Epithelial cell of esophagus (primary cell): ENCODE measurements around the gene FAM76A.

ENCODE experiments used
- DNase-seq: peaks from one replicate; pipeline ENCODE4 v3.0.0; 2010; ENCODE audit warnings: low read depth
- H3K4me3 ChIP-seq: 2 replicates; pipeline ENCODE4 v1.5.1; 2011; ENCODE audit warnings: mild to moderate bottlenecking, low read length, control low read depth
- TF ChIP-seq, protein P1 (sequence below): IDR thresholded peaks from 2 replicates; pipeline ENCODE4 v1.5.1; 2011; ENCODE audit warnings: low read depth, mild to moderate bottlenecking, low read length, control low read depth, inconsistent platforms; ENCODE audit not compliant: insufficient read depth; ENCODE audit errors: missing control alignments

Gene FAM76A

DNA sequence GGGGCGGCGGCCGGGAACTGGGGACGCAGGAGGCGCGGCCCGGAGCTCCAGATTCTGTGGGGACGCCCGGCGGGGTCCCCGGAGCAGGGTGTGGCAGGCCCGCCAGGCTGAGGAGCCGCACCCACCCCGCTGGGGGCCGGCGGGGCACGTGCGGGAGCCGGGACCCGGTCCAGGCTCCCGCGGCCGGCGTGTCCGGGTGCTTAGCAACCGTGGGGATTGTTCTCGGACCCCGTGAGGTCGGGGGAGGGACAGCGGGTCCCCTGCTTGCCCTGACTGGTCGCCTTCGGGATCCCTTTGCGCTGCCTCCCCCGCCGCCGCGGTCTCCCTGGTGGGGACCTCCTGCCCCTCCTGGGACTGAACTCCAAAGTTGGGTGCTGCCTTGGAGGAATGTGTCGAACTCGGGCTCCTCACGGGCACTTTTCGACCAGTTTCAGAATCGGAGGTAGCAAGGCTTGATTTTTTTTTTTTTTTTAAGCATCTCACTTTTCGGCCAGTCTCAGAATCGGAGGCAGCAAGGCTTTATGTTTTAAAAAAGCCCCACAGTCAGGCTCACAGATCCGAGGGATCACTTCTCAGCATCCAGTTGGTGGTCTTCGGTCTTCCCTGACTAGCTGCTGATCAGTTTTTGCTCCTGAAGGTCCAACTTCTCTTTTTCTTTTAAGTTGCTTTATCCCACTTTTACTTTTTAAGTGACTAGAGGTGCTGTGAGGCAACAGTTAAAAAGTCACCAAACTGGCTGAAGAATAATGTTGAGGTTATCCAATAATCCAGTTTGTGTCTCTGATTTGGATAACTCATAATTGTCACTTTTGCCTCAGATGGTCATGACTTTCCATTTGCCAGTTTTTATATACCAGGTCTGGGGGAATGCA lies 648 bp downstream of the FAM76A start:
- DNase-seq = peak; percentile 24
- TF ChIP-seq, protein P1, sequence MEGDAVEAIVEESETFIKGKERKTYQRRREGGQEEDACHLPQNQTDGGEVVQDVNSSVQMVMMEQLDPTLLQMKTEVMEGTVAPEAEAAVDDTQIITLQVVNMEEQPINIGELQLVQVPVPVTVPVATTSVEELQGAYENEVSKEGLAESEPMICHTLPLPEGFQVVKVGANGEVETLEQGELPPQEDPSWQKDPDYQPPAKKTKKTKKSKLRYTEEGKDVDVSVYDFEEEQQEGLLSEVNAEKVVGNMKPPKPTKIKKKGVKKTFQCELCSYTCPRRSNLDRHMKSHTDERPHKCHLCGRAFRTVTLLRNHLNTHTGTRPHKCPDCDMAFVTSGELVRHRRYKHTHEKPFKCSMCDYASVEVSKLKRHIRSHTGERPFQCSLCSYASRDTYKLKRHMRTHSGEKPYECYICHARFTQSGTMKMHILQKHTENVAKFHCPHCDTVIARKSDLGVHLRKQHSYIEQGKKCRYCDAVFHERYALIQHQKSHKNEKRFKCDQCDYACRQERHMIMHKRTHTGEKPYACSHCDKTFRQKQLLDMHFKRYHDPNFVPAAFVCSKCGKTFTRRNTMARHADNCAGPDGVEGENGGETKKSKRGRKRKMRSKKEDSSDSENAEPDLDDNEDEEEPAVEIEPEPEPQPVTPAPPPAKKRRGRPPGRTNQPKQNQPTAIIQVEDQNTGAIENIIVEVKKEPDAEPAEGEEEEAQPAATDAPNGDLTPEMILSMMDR = no peak
- peak overlapping the region; percentile 78 for H3K4me3 ChIP-seq

DNA sequence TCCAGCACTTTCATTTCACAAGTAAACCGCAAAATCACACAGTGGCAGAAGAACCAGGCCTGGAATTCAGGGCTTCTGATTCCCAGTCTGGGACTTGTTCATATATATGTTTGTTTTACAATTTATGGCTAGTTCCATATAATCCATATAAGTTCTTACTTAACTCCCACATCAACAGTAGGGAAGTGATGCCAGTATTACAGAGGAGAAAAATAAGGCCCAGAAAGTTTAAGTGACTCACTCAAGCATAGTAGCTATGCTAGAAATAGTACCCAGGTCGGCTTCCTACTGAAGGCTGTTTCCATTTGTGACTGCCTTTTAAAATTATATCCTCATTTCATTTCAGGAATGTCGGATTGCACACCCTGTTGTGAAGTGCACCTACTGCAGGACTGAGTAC lies 1.4 kb downstream of the FAM76A start:
- TF ChIP-seq, protein P1 = no peak
- H3K4me3 ChIP-seq = peak overlapping the region; percentile 78
- DNase-seq = peak; percentile 39

DNA sequence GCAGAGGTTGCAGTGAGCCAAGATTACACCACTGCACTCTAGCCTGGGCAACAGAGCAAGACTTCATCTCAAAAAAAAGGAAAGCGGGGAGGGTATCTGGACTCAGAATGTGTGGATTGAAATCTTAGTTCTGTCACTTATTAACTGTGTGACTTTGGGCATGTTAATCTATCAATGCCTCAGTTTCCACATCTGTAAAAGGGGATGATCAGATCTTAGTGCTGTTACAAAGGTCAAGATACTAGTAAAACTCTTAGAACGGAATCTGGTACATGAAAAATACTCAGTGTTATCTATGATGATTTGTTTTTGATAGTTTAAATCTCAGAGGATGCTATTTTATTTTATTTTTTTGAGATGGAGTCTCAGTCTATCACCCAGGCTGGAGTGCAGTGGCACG lies 10.5 kb downstream of the FAM76A start:
- no peak overlapping the region for H3K4me3 ChIP-seq
- DNase-seq = no peak
- TF ChIP-seq, protein P1 = no peak

DNA sequence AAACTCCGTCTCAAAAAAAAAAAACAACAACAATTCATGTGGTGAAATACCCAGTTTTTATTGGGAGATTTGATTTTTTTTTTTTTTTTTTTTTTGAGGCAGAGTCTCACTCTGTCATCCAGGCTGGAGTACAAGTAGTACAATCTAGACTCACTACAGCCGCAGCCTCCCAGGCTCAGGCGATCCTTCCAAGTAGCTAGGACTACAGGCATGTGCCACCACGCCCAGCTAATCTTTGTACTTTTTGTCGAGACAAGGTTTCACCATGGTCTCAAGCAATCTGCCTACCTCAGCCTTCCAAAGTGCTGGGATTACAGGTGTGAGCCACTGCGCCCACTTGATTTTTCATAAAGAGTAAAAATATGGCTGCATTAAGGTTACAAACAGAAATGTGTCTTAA lies 15.4 kb downstream of the FAM76A start:
- no peak for DNase-seq
- H3K4me3 ChIP-seq = no peak overlapping the region
- TF ChIP-seq, protein P1 = no peak

DNA sequence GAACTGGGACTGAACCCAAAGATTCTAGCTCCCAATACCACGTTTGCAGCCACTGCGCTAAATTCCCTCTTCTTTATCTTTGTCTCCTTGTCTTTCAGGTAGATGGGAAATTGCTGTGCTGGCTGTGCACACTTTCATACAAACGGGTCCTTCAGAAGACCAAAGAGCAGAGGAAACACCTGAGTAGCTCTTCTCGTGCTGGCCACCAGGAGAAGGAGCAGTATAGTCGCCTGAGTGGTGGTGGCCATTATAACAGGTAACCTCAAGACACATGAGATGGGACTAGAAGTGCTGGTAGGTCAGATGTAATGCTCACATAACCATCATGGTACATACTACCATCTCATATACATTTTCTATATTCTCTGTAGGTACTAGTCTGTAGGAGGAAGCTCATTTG lies 18.8 kb downstream of the FAM76A start:
- TF ChIP-seq, protein P1 = no peak
- no peak for DNase-seq
- no peak overlapping the region for H3K4me3 ChIP-seq

DNA sequence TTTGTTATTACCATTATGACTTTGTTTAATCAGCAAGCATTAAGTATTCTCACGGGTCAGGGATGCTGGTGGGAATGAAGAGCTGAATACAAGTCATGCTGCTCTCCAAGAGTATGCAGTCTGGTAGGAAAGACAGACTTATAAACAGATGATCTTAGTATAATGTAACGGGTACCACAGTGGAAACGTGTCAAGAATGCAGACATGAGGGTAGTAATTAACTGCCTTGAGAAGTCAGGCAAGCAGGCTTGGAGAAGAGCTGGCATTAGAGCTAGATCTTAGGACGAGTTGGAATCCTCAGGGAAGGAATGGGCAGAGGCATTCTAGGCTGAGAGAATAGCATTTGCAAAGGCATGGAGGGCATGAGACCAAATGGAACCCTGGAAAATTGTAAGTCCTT lies 19.7 kb downstream of the FAM76A start:
- no peak overlapping the region for H3K4me3 ChIP-seq
- TF ChIP-seq, protein P1 = no peak
- DNase-seq = no peak

DNA sequence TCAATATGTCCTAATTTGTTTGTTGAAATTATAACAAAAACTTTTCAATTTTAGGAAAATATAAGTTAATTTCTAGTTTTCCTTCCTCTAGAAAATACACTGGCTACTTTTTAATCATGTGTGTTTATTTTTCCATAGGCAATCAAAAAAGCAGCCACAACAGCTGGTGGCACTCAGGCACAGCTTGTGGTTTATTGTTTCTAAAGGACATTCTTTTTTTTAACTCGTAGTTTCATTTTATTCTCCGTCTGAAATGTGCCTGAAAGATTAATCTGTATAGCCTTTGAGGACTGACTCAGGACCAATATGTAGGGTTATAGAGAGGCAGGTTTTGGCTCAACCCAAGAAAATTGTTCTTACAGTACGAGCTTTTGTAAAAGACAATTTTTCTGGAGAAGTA lies 26.6 kb downstream of the FAM76A start:
- H3K4me3 ChIP-seq = no peak overlapping the region
- DNase-seq = no peak
- TF ChIP-seq, protein P1 = no peak
